Astrocyte (in vitro differentiated cells and primary cell): Measurements from ENCODE around the gene ZNF618. TPM values are rescaled to one million over a fixed set of nuclear protein-coding genes. Genes with fewer than 3 reads are reported as not detected.
A peak's percentile ranks its signal among the peaks of the same experiment; 100 is the strongest.

Source experiments
- DNase-seq: peaks from one replicate; pipeline ENCODE4 v3.0.0-alpha.2; 2010; ENCODE audit warnings: low read depth
- FAIRE-seq: peaks from 2 replicates; lab custom pipeline; 2011; peaks lifted over from hg19 to GRCh38; lab: Jason Lieb, UNC
- H2AFZ ChIP-seq: 2 replicates; pipeline ENCODE4 v1.6.0; 2012; ENCODE audit warnings: low read depth, low read length, inconsistent platforms
- H3K27ac ChIP-seq: 2 replicates; pipeline ENCODE4 v1.5.1; 2011; ENCODE audit warnings: low read depth, low read length, inconsistent platforms
- H3K27me3 ChIP-seq: 2 replicates; pipeline ENCODE4 v1.6.0; 2011; ENCODE audit warnings: low read length, inconsistent platforms; ENCODE audit not compliant: insufficient read depth
- H3K36me3 ChIP-seq: 2 replicates; pipeline ENCODE4 v1.5.1; 2011; ENCODE audit warnings: low read length, inconsistent platforms; ENCODE audit not compliant: insufficient read depth
- H3K4me1 ChIP-seq: 2 replicates; pipeline ENCODE4 v1.5.1; 2011; ENCODE audit warnings: low read length, inconsistent platforms; ENCODE audit not compliant: insufficient read depth
- H3K4me2 ChIP-seq: 2 replicates; pipeline ENCODE4 v1.6.0; 2012; ENCODE audit warnings: low read length, inconsistent platforms
- H3K4me3 ChIP-seq: 2 replicates; pipeline ENCODE4 v1.5.1; 2011; ENCODE audit warnings: low read depth, mild to moderate bottlenecking, low read length, inconsistent platforms; ENCODE audit not compliant: insufficient read depth
- H3K79me2 ChIP-seq: 2 replicates; pipeline ENCODE4 v1.6.0; 2012; ENCODE audit warnings: mild to moderate bottlenecking, low read length, inconsistent platforms; ENCODE audit not compliant: insufficient read depth
- H3K9ac ChIP-seq: 2 replicates; pipeline ENCODE4 v1.6.0; 2012; ENCODE audit warnings: mild to moderate bottlenecking, low read length, inconsistent platforms
- H3K9me3 ChIP-seq: 2 replicates; pipeline ENCODE4 v1.5.1; 2012; ENCODE audit warnings: low read depth, mild to moderate bottlenecking, low read length, inconsistent platforms; ENCODE audit not compliant: insufficient read depth
- H4K20me1 ChIP-seq: 2 replicates; pipeline ENCODE4 v1.6.0; 2012; ENCODE audit warnings: low read length, inconsistent platforms; ENCODE audit not compliant: insufficient read depth
- H3K27ac Mint-ChIP-seq: one replicate; pipeline ENCODE4 v1.8.0; 2021; ENCODE audit warnings: mild to moderate bottlenecking, mixed read lengths; ENCODE audit not compliant: unreplicated experiment
- H3K27me3 Mint-ChIP-seq: one replicate; pipeline ENCODE4 v1.8.0; 2021; ENCODE audit warnings: low read depth, mixed read lengths; ENCODE audit not compliant: unreplicated experiment
- H3K36me3 Mint-ChIP-seq: one replicate; pipeline ENCODE4 v1.8.0; 2021; ENCODE audit warnings: low read depth, mixed read lengths; ENCODE audit not compliant: unreplicated experiment
- H3K4me1 Mint-ChIP-seq: one replicate; pipeline ENCODE4 v1.8.0; 2021; ENCODE audit warnings: low read depth, mixed read lengths; ENCODE audit not compliant: unreplicated experiment
- H3K4me3 Mint-ChIP-seq: one replicate; pipeline ENCODE4 v1.8.0; 2021; ENCODE audit warnings: mild to moderate bottlenecking, moderate library complexity, mixed read lengths; ENCODE audit not compliant: unreplicated experiment
- H3K9me3 Mint-ChIP-seq: one replicate; pipeline ENCODE4 v1.8.0; 2021; ENCODE audit warnings: mild to moderate bottlenecking, mixed read lengths; ENCODE audit not compliant: unreplicated experiment
- CTCF ChIP-seq: IDR thresholded peaks from 2 replicates; pipeline ENCODE4 v1.5.1; 2011; ENCODE audit warnings: low read depth, mild to moderate bottlenecking, inconsistent platforms, low read length, moderate library complexity; ENCODE audit not compliant: insufficient read depth
- EZH2 ChIP-seq: IDR thresholded peaks from 2 replicates; pipeline ENCODE4 v1.6.1; 2012; ENCODE audit warnings: mild to moderate bottlenecking, low read length, inconsistent platforms; ENCODE audit not compliant: insufficient read depth
- total RNA-seq: library from RNA; stranded (reverse); gene quantifications from 2 replicates; pipeline ENCODE4 v1.2.1, GENCODE V29; 2021

Gene ZNF618
- total RNA-seq, 1 donor from 2014 or later: 30.1 TPM

- Histone ChIP-seq H3K27me3 (no peaks in the 10 kb centered on the region), H3K27ac (no peak overlapping the region), H3K4me1 (peaks cover 18% of the 10 kb centered on the region), H3K4me2 (no peak overlapping the region), H2AFZ (no peak overlapping the region), H3K36me3 (peaks cover 6% of the 10 kb centered on the region), H3K9me3 (no peaks in the 10 kb centered on the region), H4K20me1 (peaks cover 77% of the 10 kb centered on the region), H3K9ac (no peak overlapping the region), H3K79me2 (peaks cover 16% of the 10 kb centered on the region), H3K4me3 (no peak overlapping the region)
- no peaks in the 10 kb centered on the region for H3K9me3 Mint-ChIP-seq
- TF ChIP-seq EZH2 (no peak), CTCF (no peak)
- DNase-seq: no peak
- no peaks in the 10 kb centered on the region for H3K27me3 Mint-ChIP-seq
- H3K4me1 Mint-ChIP-seq: peaks cover 7% of the 10 kb centered on the region
- peak overlapping the region; percentile 17 for H3K4me3 Mint-ChIP-seq
- peaks cover 40% of the 10 kb centered on the region for H3K36me3 Mint-ChIP-seq
- FAIRE-seq: no peak
- H3K27ac Mint-ChIP-seq: no peak overlapping the region
Measured at GRCh38 chr9:113989714-113990569, 113.8 kb downstream of the ZNF618 start.

- Mint-ChIP-seq H3K36me3 (peaks cover 39% of the 10 kb centered on the region), H3K4me3 (no peak overlapping the region), H3K27me3 (no peaks in the 10 kb centered on the region), H3K9me3 (no peaks in the 10 kb centered on the region), H3K27ac (no peak overlapping the region), H3K4me1 (peaks cover 7% of the 10 kb centered on the region)
- FAIRE-seq: no peak
- no peak for DNase-seq
- peaks cover 18% of the 10 kb centered on the region for H3K4me1 ChIP-seq
- H3K9me3 ChIP-seq: no peaks in the 10 kb centered on the region
- H3K4me2 ChIP-seq: no peak overlapping the region
- TF ChIP-seq EZH2 (no peak), CTCF (no peak)
- no peak overlapping the region for H3K9ac ChIP-seq
- no peaks in the 10 kb centered on the region for H3K27me3 ChIP-seq
- no peak overlapping the region for H3K4me3 ChIP-seq
- H2AFZ ChIP-seq: no peak overlapping the region
- peaks cover 78% of the 10 kb centered on the region for H4K20me1 ChIP-seq
- H3K27ac ChIP-seq: no peak overlapping the region
- H3K36me3 ChIP-seq: peaks cover 6% of the 10 kb centered on the region
- peaks cover 12% of the 10 kb centered on the region for H3K79me2 ChIP-seq
Measured at GRCh38 chr9:113990570-113990907, 114.4 kb downstream of the ZNF618 start.

- H3K4me1 Mint-ChIP-seq: peaks cover 7% of the 10 kb centered on the region
- no peak for FAIRE-seq
- no peak overlapping the region for H3K27ac ChIP-seq
- no peak overlapping the region for H3K4me2 ChIP-seq
- no peaks in the 10 kb centered on the region for H3K27me3 ChIP-seq
- no peaks in the 10 kb centered on the region for H3K9me3 Mint-ChIP-seq
- peaks cover 80% of the 10 kb centered on the region for H4K20me1 ChIP-seq
- peaks cover 42% of the 10 kb centered on the region for H3K36me3 Mint-ChIP-seq
- H3K4me3 ChIP-seq: no peak overlapping the region
- DNase-seq: no peak
- no peak overlapping the region for H2AFZ ChIP-seq
- peaks cover 6% of the 10 kb centered on the region for H3K36me3 ChIP-seq
- peaks cover 12% of the 10 kb centered on the region for H3K79me2 ChIP-seq
- H3K27me3 Mint-ChIP-seq: no peaks in the 10 kb centered on the region
- H3K9me3 ChIP-seq: no peaks in the 10 kb centered on the region
- peak overlapping the region; percentile 5 for H3K27ac Mint-ChIP-seq
- no peak overlapping the region for H3K9ac ChIP-seq
- no peak overlapping the region for H3K4me3 Mint-ChIP-seq
- TF ChIP-seq CTCF: no peak
- TF ChIP-seq EZH2: no peak
- H3K4me1 ChIP-seq: peaks cover 13% of the 10 kb centered on the region
Measured at GRCh38 chr9:113990975-113991471, 114.9 kb downstream of the ZNF618 start.
